GM12891 (cell line): ENCODE results near the gene EEF2.

Experiments
- PAX5 ChIP-seq: IDR thresholded peaks from 2 replicates; pipeline ENCODE4 v1.6.1; 2011; ENCODE audit warnings: low read length, moderate library complexity, mild to moderate bottlenecking; ENCODE audit not compliant: insufficient read depth, severe bottlenecking
- POLR2A ChIP-seq: IDR thresholded peaks from 2 replicates; pipeline ENCODE4 v1.6.1; 2011; ENCODE audit warnings: low read depth, low read length, control low read depth

GRCh38 chr19:4016903-4017638 is 31.8 kb upstream of the EEF2 start:
- no peak for TF ChIP-seq PAX5
- TF ChIP-seq POLR2A: no peak
